ENCODE measurements around the gene SNTG2. TPM values are rescaled to one million over a fixed set of nuclear protein-coding genes. Genes with fewer than 3 reads are reported as not detected.

The SNTG2 gene
- total and polyA plus RNA-seq, 2 of the 13 experiments (the other 11 are each of a cell fraction or from before 2014, with no cell fraction given), result not detected

DNA sequence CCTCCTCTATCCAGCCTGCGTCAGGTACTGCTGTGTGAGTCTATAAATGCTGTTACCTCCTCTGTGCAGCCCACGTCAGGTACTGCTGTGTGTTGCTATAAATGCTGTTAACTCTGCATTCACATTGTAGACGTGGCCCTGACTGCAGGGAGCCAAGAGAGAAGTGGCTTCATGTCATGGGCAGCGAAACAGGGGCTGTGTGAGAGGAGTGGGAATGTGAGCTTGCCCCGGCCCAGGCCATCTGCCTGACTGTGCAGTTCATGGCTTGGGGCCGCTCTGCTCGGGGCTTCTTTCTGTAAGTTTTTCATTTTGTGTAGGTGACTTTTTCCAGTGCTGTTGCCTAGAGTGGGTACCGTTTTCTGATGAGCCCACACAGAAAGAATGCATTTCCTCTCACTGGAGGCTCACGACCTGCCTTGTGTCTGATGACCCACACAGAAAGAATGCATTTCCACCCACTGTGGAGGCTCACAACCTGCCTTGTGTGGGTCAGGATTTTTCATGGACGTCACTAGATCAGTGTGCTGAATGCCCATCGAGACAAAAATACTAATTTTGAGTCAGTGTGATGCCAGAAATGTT, 104.5 kb downstream of the SNTG2 start:
- Histone ChIP-seq H4K20me1 (ENCODE audit: insufficient read depth, low read length) (no peaks in the 10 kb centered on the region), H3K4me2 (ENCODE audit: low read depth, low read length) (no peak overlapping the region), H3K9me3 (ENCODE audit: low read length) (no peaks in the 10 kb centered on the region), H3K4me1 (ENCODE audit: insufficient read depth, low read length) (no peaks in the 10 kb centered on the region), H3K9ac (ENCODE audit: insufficient read depth, low read depth, low read length) (no peak overlapping the region), H3K79me2 (ENCODE audit: insufficient read depth, low read length) (no peaks in the 10 kb centered on the region), H3K4me3 (replicated peaks in 1 of 3; ENCODE audit: insufficient read depth in 1 of 3, low read depth in 2 of 3, low read length in 3 of 3) (no peak overlapping the region), H2AFZ (ENCODE audit: low read length) (no peak overlapping the region), H3K36me3 (replicated peaks in 1 of 2; ENCODE audit: control insufficient read depth in 1 of 2, insufficient read depth in 2 of 2, low read length in 2 of 2) (no peaks in the 10 kb centered on the region), H3K27me3 (ENCODE audit: control insufficient read depth in 1 of 2, insufficient read depth in 2 of 2, low read length in 2 of 2) (peaks cover 0 to 8% of the 10 kb centered on the region in 2 experiments; a peak in 1 of 5 replicates), H3K27ac (ENCODE audit: extremely low read length, insufficient read depth, low read length) (no peak overlapping the region)
- DNase-seq (ENCODE audit: low spot score) (no peak), ATAC-seq (no peak), FAIRE-seq (no peak)
- TF ChIP-seq STAT5B (CRISPR knock-in tag; IDR thresholded peaks at IDR 0.05) (no peak), TAF15 (IDR thresholded peaks at IDR 0.05; ENCODE audit: low read depth, low read length, poor library complexity, severe bottlenecking) (no peak), ZNF24 (IDR thresholded peaks at IDR 0.05) (no peak), FOXK2 (IDR thresholded peaks at IDR 0.05) (no peak), ZBTB7B (CRISPR knock-in tag; IDR thresholded peaks at IDR 0.05) (no peak), SUZ12 (IDR thresholded peaks at IDR 0.05; ENCODE audit: low read depth, low read length) (no peak), ZNF34 (CRISPR knock-in tag; IDR thresholded peaks at IDR 0.05; ENCODE audit: borderline replicate concordance) (no peak), RELA (CRISPR knock-in tag; IDR thresholded peaks at IDR 0.05) (no peak)
- TF ChIP-seq, protein P1, sequence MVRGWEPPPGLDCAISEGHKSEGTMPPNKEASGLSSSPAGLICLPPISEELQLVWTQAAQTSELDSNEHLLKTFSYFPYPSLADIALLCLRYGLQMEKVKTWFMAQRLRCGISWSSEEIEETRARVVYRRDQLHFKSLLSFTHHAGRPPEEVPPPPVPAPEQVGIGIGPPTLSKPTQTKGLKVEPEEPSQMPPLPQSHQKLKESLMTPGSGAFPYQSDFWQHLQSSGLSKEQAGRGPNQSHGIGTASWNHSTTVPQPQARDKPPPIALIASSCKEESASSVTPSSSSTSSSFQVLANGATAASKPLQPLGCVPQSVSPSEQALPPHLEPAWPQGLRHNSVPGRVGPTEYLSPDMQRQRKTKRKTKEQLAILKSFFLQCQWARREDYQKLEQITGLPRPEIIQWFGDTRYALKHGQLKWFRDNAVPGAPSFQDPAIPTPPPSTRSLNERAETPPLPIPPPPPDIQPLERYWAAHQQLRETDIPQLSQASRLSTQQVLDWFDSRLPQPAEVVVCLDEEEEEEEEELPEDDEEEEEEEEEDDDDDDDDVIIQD (CRISPR knock-in tag; IDR thresholded peaks at IDR 0.05; ENCODE audit: low read depth), result no peak
- in situ Hi-C loops (cut with HindIII; ENCODE audit: extremely low pct_ligation_motif_present, low pct_unique_long_range_greater_than_20kb), result no loop called here
- 5% methylated on average over 11 of the region's 11 CpGs for WGBS (ENCODE audit: low lambda C conversion rate)
- CTCF ChIA-PET (ENCODE audit: low intra/inter-chr PET ratio, low total read pairs), result no interaction called here
- POLR2A ChIA-PET, result no interaction called here
- no TSS peak for BruUV-seq (replicated peaks)
- intact Hi-C loops (cut with micrococcal nuclease; ENCODE audit: unreplicated experiment), result no loop called here
